Activated naive CD4-positive, alpha-beta T cell treated with anti-CD3 and anti-CD28 coated beads, Interleukin-2, amount 50 U/mL, for 24 hours (primary cell): ENCODE measurements around the gene MCM6.
"Not testable (repeated sequence)": the region's sequence is repeated elsewhere in the genome, so short reads cannot be mapped to it uniquely, and the experiment has no call there.

Experiments used
- H3K27ac Mint-ChIP-seq: one replicate; pipeline ENCODE4 v1.8.0; 2021; ENCODE audit warnings: mild to moderate bottlenecking, mixed read lengths
- H3K27me3 Mint-ChIP-seq: one replicate; pipeline ENCODE4 v1.8.0; 2021; ENCODE audit warnings: mixed read lengths
- H3K36me3 Mint-ChIP-seq: one replicate; pipeline ENCODE4 v1.8.0; 2021; ENCODE audit warnings: mixed read lengths
- H3K4me1 Mint-ChIP-seq: one replicate; pipeline ENCODE4 v1.8.0; 2021; ENCODE audit warnings: mixed read lengths
- H3K4me3 Mint-ChIP-seq: one replicate; pipeline ENCODE4 v1.8.0; 2021; ENCODE audit warnings: mild to moderate bottlenecking, mixed read lengths
- H3K9me3 Mint-ChIP-seq: one replicate; pipeline ENCODE4 v1.8.0; 2021; ENCODE audit warnings: mixed read lengths

The MCM6 gene

DNA sequence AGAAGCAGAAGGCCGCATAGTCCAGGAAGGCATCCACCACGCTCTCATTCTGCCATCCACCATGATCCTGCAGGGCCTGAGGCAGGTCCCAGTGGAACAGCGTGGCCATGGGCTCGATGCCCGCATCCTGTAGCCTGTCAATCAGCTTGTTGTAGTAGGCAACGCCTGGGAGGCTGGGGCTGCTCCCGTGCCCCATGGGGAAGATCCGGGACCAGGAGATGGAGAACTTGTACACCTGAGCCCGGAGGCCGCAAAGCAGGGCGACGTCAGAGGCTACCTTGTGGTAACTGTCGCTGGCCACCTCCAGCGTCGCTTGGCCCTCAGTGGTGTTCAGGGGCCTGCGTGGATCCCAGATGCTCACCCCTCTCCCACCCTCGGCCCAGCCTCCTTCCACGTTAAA, 58.8 kb downstream of the MCM6 start:
- no peaks in the 10 kb centered on the region for H3K27me3 Mint-ChIP-seq
- H3K36me3 Mint-ChIP-seq = peaks cover 2% of the 10 kb centered on the region
- no peak overlapping the region for H3K4me3 Mint-ChIP-seq
- H3K9me3 Mint-ChIP-seq = no peaks in the 10 kb centered on the region
- no peak overlapping the region for H3K27ac Mint-ChIP-seq
- peaks cover 51% of the 10 kb centered on the region for H3K4me1 Mint-ChIP-seq

DNA sequence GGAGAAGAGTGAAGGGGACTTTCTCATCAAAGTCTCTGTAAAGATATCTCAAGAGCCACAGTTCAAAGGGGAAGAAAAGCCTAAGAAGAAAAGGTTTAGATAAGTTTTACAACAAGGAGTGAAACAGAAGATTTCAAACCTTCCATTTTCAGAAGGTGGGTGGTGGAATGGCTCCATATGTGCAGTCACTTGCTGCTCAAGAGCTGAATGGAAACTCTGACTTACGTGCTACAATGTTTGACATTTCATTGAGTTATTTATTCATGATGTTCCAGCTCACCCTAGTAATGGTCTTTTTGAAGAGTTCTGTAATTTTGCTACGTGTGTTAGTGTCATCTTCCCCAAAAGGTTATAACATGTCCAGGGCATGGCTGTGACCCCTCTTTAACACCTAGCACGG, 61.0 kb downstream of the MCM6 start:
- H3K4me3 Mint-ChIP-seq = peak overlapping the region; percentile 61
- peaks cover 7% of the 10 kb centered on the region for H3K9me3 Mint-ChIP-seq
- no peaks in the 10 kb centered on the region for H3K36me3 Mint-ChIP-seq
- H3K27ac Mint-ChIP-seq = peak overlapping the region; percentile 95
- no peaks in the 10 kb centered on the region for H3K27me3 Mint-ChIP-seq
- peaks cover 37% of the 10 kb centered on the region for H3K4me1 Mint-ChIP-seq

DNA sequence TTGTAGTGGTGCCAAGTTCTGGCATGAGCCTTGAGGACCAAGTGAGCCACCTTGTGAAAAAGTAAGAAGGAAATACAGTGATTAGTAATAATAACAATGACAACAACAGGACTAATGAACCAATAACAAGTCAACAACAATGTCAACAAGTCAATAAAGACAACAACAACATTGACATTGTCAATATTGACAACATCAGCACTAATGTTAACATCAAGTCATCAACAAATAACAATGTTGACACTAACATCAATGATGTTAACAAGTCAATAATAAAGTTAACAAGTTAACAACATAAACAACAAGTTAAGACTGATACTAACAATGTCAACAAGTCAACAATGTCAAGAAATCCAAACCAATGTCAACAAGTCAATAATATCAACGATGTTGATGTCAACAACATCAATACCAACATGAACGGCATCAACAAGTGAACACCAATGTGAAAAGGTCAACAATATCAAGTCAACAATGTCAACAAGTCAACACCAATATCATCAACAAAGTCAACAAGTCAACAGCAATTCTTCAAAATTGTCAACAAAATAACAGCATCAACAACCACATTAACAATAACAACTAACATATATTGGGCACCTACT, 63.2 kb downstream of the MCM6 start:
- H3K27ac Mint-ChIP-seq = no peak overlapping the region
- H3K4me3 Mint-ChIP-seq = no peak overlapping the region

DNA sequence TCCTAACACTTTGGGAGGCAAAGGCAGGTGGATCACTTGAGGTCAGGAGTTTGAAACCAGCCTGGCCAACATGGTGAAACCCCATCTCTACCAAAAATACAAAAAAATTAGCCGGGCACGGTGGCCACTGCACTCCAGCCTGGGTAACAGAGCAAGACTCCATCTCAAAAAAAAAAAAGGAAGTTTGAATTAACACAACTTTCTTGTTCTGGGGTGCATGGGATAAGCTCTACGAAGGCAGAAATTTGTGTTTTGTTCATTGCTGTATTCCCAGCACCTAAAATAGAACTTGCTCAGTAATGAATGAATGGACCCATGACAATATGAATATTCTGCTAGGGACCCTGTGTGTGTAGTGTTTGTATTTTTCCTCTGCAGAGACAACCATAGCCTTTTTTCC, 68.4 kb downstream of the MCM6 start:
- not testable (repeated sequence) for H3K4me3 Mint-ChIP-seq, H3K4me1 Mint-ChIP-seq, H3K27me3 Mint-ChIP-seq, H3K36me3 Mint-ChIP-seq, H3K9me3 Mint-ChIP-seq, H3K27ac Mint-ChIP-seq

More for the DNA sequence above, 63.2 kb downstream of the MCM6 start:
- no peaks in the 10 kb centered on the region for H3K36me3 Mint-ChIP-seq
- no peaks in the 10 kb centered on the region for H3K27me3 Mint-ChIP-seq
- H3K4me1 Mint-ChIP-seq = peaks cover 21% of the 10 kb centered on the region
- peaks cover 7% of the 10 kb centered on the region for H3K9me3 Mint-ChIP-seq

DNA sequence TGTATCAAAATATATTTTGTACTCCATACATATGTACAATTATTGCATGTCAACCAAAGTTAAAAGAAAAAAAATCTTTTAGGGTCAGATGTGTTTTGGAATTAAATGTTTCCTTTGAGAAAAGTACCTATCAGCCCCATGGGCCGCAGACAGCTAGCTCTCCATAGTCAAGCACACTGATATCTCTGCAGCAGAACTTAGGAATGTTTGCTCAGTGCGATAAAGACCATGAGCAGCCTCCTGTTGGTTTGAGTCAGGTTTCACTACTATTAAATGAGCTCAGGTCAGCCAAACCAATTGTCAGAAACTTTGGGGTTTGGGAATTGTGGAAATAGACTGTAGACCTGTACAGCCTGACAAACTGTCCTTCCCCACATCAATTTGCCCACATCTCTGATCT, 73.0 kb downstream of the MCM6 start:
- no peaks in the 10 kb centered on the region for H3K36me3 Mint-ChIP-seq
- H3K4me1 Mint-ChIP-seq = no peaks in the 10 kb centered on the region
- H3K27ac Mint-ChIP-seq = no peak overlapping the region
- H3K27me3 Mint-ChIP-seq = no peaks in the 10 kb centered on the region
- peaks cover 4% of the 10 kb centered on the region for H3K9me3 Mint-ChIP-seq
- H3K4me3 Mint-ChIP-seq = no peak overlapping the region

DNA sequence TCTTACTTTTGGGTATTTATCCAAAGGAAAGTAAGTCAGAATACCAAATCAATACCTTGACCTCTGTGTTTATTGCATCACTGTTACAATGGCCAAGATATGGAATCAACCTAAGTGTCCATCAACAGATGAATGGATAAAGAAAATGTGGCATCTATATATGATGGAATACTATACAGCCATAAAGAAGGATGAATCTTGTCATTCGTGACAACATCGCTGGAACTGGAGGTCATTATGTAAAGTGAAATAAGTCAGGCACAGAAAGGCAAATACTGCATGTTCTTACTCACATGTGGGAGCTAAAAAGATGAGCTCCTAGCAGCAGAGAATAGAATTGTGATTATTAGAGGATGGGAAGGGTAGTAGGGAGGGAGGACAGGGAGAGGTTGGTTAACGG, 73.9 kb downstream of the MCM6 start:
- Mint-ChIP-seq H3K36me3 (no peaks in the 10 kb centered on the region), H3K9me3 (peaks cover 4% of the 10 kb centered on the region), H3K27me3 (no peaks in the 10 kb centered on the region), H3K4me1 (peaks cover 3% of the 10 kb centered on the region), H3K4me3 (no peak overlapping the region), H3K27ac (no peak overlapping the region)

DNA sequence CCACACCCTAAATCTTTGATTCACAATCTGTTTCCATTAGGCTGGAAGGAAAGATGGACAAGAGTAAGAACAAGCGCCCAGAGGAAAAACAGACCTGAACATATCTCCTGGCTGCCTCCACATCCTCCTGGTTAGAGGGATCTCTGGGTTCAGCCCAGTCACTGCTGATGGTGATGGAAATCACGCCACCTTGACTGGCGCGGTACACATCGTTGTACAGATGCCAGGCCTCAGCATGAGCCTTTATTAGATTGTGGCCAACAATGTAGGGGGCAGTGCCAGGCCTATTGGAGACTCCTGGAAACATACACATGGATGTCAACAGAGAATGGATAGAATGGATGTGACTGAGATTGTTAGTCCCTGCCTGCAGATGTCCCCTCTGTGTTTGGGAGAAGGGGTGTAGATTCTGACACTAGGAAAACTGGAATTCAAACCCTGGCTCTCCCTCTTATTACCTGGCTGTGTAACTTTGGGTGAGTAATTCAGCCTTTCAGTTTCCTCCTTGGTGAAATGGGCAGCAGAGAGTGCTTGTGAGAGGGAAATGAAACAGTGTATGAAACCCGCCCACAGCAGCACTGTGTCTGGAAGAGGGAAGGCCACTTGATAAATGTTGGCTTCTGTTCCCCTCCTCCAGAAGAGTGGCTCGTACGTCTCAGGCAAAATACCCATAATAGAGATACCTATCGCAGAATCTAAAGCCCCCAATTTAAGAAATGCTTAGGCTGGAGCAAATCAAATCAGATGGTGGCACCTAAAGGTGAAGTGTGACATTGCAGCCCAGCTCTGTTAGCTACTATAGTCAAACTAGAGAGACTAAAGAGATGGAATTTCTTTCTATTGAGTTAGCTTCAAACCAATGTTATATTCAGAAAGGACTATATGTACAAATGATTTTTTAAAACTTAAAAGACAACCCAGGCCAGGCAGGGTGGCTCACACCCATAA, 75.5 kb downstream of the MCM6 start:
- H3K36me3 Mint-ChIP-seq = no peaks in the 10 kb centered on the region
- H3K4me3 Mint-ChIP-seq = no peak overlapping the region
- H3K27ac Mint-ChIP-seq = no peak overlapping the region
- peaks cover 4% of the 10 kb centered on the region for H3K9me3 Mint-ChIP-seq
- H3K27me3 Mint-ChIP-seq = no peaks in the 10 kb centered on the region
- peaks cover 4% of the 10 kb centered on the region for H3K4me1 Mint-ChIP-seq

DNA sequence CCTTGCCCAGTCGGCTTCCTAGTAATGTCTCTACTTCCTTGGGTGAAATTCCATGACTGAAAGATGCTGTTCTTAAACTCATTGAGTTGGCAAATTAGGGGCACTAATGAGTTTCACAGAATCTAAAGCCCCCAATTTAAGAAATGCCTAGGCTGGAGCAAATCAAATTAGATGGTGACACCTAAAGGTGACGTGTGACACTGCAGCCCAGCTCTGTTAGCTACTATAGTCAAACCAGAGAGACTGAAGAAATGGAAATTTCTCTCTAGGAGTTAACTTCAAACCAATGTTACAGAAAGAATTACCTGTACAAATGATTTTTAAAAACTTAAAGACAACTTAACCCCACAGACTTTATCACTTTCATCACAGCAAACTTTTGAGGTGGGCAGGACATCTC, 76.5 kb downstream of the MCM6 start:
- no peaks in the 10 kb centered on the region for H3K36me3 Mint-ChIP-seq
- no peak overlapping the region for H3K4me3 Mint-ChIP-seq
- peaks cover 8% of the 10 kb centered on the region for H3K4me1 Mint-ChIP-seq
- no peak overlapping the region for H3K27ac Mint-ChIP-seq
- peaks cover 4% of the 10 kb centered on the region for H3K9me3 Mint-ChIP-seq
- no peaks in the 10 kb centered on the region for H3K27me3 Mint-ChIP-seq

DNA sequence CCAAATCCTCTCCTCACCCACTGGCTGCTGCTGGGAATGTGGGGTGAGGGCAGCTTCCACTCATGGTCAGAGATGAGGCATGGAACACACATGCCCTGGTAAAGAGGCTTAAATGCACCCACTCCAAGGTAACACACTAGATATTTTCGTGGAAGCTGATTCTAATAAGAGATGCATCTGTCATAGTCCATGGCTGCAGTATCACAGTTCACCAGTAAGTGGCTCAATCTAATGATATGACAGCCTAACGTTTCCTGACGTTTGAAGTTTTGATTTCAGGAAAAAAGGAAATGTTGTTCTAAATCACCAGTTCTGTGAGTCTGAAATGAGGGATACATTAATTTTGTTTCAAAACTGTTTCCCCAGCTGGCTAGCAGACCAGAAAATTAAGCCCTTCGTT, 77.5 kb downstream of the MCM6 start:
- no peak overlapping the region for H3K4me3 Mint-ChIP-seq
- no peaks in the 10 kb centered on the region for H3K36me3 Mint-ChIP-seq
- H3K9me3 Mint-ChIP-seq = peaks cover 4% of the 10 kb centered on the region
- peaks cover 11% of the 10 kb centered on the region for H3K4me1 Mint-ChIP-seq
- no peak overlapping the region for H3K27ac Mint-ChIP-seq
- H3K27me3 Mint-ChIP-seq = no peaks in the 10 kb centered on the region

DNA sequence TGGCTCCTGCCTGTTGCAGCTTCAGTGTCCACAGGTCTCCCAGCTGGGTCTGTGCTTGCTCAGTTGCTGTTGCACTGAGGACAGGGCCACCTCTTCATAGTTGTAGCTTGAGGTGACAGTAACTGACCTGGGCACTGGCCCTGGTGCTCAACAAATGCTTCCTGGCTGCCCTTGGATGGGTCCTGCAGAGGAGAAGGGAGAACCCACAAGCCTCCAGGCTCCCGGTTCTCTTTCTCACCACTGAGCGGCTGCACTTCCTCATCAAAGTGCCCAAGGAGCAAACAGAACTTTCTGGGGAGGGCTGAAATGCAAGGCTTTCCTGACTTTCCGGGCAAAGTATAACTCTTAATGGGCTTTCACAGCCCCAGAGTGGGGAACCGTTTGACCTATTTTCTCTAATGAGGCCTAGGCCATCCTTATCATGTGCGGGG, 78.0 kb downstream of the MCM6 start:
- no peak overlapping the region for H3K4me3 Mint-ChIP-seq
- no peaks in the 10 kb centered on the region for H3K36me3 Mint-ChIP-seq
- H3K27me3 Mint-ChIP-seq = no peaks in the 10 kb centered on the region
- H3K9me3 Mint-ChIP-seq = peaks cover 4% of the 10 kb centered on the region
- H3K4me1 Mint-ChIP-seq = peaks cover 11% of the 10 kb centered on the region
- no peak overlapping the region for H3K27ac Mint-ChIP-seq

DNA sequence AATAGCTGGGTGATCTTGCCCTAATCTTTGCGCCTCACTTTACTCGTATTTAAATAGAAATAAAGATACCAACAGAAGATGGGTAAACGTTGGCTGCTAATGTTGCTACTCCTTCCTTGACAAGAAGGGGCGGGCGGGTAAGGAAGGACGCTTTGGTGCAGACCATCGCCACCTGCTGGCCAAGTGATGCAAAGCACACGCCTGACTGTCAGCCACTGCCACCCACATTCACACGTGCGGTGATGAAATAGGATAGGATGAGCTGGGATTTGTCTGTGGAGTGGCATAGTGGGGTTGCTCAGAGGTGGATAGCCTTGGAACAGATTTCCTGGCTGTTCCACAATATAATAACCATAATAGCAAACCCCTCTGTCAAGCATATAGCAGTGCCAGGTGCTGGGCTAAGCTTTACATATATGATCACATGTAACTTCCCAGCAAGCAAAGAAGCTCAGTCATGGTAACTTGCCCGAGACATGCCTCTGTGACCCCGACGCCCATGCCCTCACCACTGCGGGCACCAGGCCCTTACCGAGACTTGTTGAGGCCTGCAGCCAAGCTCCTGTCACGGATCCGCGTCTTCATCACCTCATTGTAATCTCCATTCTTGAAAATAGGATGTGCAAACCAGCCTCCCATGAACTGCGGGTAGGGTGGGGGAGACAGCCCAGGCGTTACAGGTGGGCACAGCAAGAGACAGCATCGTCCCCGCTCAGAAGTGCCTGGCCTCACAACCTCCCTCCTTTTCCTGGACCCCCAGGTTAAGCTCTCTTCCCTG, 78.6 kb downstream of the MCM6 start:
- H3K36me3 Mint-ChIP-seq = no peaks in the 10 kb centered on the region
- H3K27me3 Mint-ChIP-seq = no peaks in the 10 kb centered on the region
- no peak overlapping the region for H3K4me3 Mint-ChIP-seq
- H3K9me3 Mint-ChIP-seq = peaks cover 4% of the 10 kb centered on the region
- no peak overlapping the region for H3K27ac Mint-ChIP-seq
- peaks cover 15% of the 10 kb centered on the region for H3K4me1 Mint-ChIP-seq

DNA sequence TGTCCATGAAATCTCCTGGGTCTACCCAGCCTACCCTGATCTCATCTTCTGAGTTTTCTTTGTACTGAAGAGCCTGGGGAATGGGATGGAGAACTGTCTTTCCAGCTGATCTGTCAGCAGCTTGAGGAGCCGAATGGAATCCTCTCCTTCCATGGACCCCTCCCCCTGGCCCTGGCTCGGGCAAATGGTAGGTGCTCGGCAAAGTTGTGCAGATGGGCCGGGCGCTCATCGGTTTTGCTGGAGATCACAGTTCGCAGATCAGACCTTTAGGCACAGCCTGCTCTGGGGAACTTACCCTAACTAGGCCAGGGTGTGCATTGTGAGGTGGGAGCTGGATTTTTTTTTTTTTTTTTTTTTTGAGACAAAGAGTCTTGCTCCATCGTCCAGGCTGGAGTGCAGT, 79.6 kb downstream of the MCM6 start:
- Mint-ChIP-seq H3K4me1 (peaks cover 22% of the 10 kb centered on the region), H3K27me3 (no peaks in the 10 kb centered on the region), H3K36me3 (no peaks in the 10 kb centered on the region), H3K9me3 (peaks cover 4% of the 10 kb centered on the region), H3K27ac (no peak overlapping the region), H3K4me3 (no peak overlapping the region)

DNA sequence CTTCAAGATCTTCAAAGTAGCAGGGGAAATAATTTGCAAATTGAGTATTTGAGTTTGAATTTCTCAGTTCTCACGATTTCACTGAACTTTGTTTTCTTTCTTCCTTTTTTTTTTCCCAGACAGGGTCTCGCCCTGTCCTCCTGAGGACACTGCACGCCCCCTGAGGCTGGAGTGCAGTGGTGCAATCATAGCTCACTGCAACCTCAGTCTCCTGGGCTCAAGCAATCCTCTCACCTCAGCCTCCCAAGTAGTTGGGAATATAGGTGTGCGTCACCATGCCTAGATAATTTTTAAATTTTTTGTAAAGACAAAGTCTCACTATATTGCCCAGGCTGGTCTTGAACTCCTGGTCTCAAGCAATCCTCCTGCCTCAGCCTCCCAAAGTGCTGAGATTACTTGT, 80.6 kb downstream of the MCM6 start:
- not testable (repeated sequence) for H3K27me3 Mint-ChIP-seq, H3K9me3 Mint-ChIP-seq, H3K27ac Mint-ChIP-seq, H3K4me3 Mint-ChIP-seq, H3K36me3 Mint-ChIP-seq
- peaks cover 22% of the 10 kb centered on the region for H3K4me1 Mint-ChIP-seq

DNA sequence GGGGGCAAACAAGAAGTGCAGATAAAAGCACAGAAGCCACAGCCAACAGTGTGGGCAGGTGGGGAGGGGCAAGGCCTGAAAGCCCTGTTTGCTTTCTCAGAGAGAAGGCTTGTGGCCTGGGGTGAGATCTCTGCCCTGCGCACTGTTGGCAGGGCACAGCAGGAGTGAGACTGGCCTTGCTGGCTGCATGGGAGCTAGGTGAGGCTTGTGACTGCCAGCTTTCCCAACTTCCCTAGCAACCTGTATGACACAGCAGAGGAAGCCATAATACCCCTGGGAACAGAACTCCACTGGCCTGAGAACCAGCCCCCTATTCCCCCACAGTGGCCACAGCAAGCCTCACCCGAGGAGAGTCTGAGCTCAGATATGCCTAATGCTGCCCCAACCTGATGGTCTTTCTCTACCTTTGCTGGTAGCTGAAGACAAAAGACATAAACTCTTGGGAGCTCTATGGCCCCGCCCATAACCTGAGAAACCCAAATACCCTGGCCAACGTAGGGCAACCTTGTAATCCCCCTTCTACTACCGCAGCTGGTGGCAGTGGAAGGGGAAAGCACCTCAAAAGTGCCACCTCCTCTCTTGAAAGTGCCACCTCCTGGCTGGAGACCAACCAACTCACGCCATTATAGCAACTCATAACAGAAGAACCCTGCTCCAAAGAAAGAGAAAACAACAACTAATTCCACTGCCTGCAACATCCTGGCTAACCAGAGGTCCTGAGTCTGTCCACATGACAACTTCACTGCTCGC, 83.7 kb downstream of the MCM6 start:
- peaks cover 2% of the 10 kb centered on the region for H3K36me3 Mint-ChIP-seq
- H3K4me3 Mint-ChIP-seq = no peak overlapping the region
- H3K27me3 Mint-ChIP-seq = no peaks in the 10 kb centered on the region
- no peak overlapping the region for H3K27ac Mint-ChIP-seq
- no peaks in the 10 kb centered on the region for H3K9me3 Mint-ChIP-seq
- H3K4me1 Mint-ChIP-seq = peaks cover 21% of the 10 kb centered on the region

DNA sequence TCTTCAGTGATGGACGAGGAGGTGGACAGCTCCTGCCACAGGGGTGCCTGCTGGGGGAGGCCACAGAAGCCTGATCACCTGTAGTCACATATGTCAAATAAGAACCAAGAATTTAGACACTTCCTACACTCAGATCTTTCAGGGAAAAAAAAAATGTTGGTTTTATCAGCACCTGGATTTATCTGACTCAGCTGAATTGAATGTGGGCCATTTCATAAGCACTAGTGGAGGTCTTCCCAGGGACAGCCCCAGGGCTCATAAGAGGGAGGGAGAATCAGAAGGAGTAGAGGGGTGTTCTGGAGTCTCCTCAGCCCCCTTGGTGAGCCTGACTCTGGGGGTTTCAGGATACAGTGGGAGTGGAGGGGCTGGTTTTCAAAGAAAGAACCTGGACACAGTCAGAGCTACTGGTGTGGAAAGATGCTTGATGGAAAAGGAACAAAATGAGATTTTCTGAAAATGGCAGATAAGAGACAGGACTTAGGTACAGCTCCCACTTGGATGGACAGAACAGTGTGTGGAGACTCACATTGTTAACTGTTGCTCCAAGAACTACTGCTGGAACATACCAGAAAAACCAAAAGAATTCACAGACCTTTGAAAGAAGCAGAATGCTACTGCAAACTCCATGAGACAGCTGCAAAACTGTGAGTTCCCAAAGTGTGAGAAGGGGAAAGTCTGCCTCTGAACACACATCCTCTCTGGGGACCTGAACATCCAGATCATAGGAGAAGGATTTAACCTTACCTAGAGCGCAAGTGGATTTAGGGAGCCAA, 84.6 kb downstream of the MCM6 start:
- H3K36me3 Mint-ChIP-seq = peaks cover 4% of the 10 kb centered on the region
- no peaks in the 10 kb centered on the region for H3K27me3 Mint-ChIP-seq
- no peak overlapping the region for H3K4me3 Mint-ChIP-seq
- no peaks in the 10 kb centered on the region for H3K9me3 Mint-ChIP-seq
- H3K4me1 Mint-ChIP-seq = peaks cover 18% of the 10 kb centered on the region
- H3K27ac Mint-ChIP-seq = no peak overlapping the region
